SK-N-SH (cell line): ENCODE data around the gene ZNF541. TPM values are rescaled to one million over a fixed set of nuclear protein-coding genes. Genes with fewer than 3 reads are reported as not detected.

Source experiments
- CTCF ChIA-PET: fragments of 300-600, 350-600 bp; formaldehyde crosslinking; extraction: SDS; loops from one replicate; lab custom pipeline; 2021; lab: Yijun Ruan, JAX
- POLR2A ChIA-PET: fragments of 350-600 bp; sonication (Branson Sonifier 250); formaldehyde crosslinking; extraction: SDS; loops from one replicate; lab custom pipeline; 2020; ENCODE audit warnings: antibody characterized with exemption, inconsistent platforms; lab: Yijun Ruan, JAX
- DNase-seq: peaks from one replicate; pipeline ENCODE4 v3.0.0; 2012
- H2AFZ ChIP-seq: fragments of 200-600 bp; sonication (generic); 2 replicates; pipeline ENCODE4 v1.8.1; 2016; ENCODE audit warnings: antibody characterized with exemption, mild to moderate bottlenecking, low read depth
- H3F3A ChIP-seq: fragments of 200-600 bp; sonication (generic); replicated peaks from 2 replicates; pipeline ENCODE3; 2016; ENCODE audit warnings: antibody characterized with exemption, mild to moderate bottlenecking; ENCODE audit not compliant: insufficient read depth
- H3K27ac ChIP-seq, 2 experiments: fragments of 200-500 bp in 1 of 2; fragments of 200-600 bp in 1 of 2; sonication (Bioruptor generic) in 1 of 2; sonication (generic), shearing (Covaris generic) in 1 of 2; 2 replicates each; pipeline versions ENCODE4 v1.5.1 to v1.6.1; 2014 to 2016; ENCODE audit warnings: low read depth in 2 of 2, inconsistent platforms in 1 of 2, low read length in 1 of 2, mild to moderate bottlenecking in 1 of 2, mixed read lengths in 1 of 2
- H3K27me3 ChIP-seq: fragments of 200-600 bp; sonication (generic), shearing (Covaris generic); 2 replicates; pipeline ENCODE4 v1.6.1; 2016; ENCODE audit warnings: mixed run types; ENCODE audit not compliant: insufficient read depth
- H3K36me3 ChIP-seq, 2 experiments: fragments of 200-500 bp in 1 of 2; fragments of 200-600 bp in 1 of 2; sonication (Bioruptor generic) in 1 of 2; sonication (generic) in 1 of 2; replicated peaks in 1 of 2; 2 replicates each; pipeline versions ENCODE3 to v1.5.1; 2014 to 2016; ENCODE audit warnings: low read length in 1 of 2, mild to moderate bottlenecking in 1 of 2; ENCODE audit not compliant: insufficient read depth in 2 of 2, control insufficient read depth in 1 of 2
- H3K4me1 ChIP-seq, 2 experiments: fragments of 200-500 bp in 1 of 2; fragments of 200-600 bp in 1 of 2; sonication (Bioruptor generic) in 1 of 2; sonication (generic), shearing (Covaris generic) in 1 of 2; 2 replicates each; pipeline versions ENCODE4 v1.5.1 to v1.6.1; 2014 to 2016; ENCODE audit warnings: low read depth in 1 of 2, low read length in 1 of 2, mixed run types in 1 of 2; ENCODE audit not compliant: insufficient read depth in 2 of 2, control insufficient read depth in 1 of 2
- H3K4me2 ChIP-seq: fragments of 200-600 bp; sonication (generic), shearing (Covaris generic); 2 replicates; pipeline ENCODE4 v1.6.1; 2017; ENCODE audit warnings: mixed run types
- H3K4me3 ChIP-seq, 2 experiments: fragments of 200-500 bp in 1 of 2; fragments of 200-600 bp in 1 of 2; sonication (Bioruptor generic) in 1 of 2; sonication (generic), shearing (Covaris generic) in 1 of 2; 2 replicates each; pipeline versions ENCODE4 v1.5.1 to v1.8.1; 2014 to 2016; ENCODE audit warnings: low read depth in 2 of 2, inconsistent platforms in 1 of 2, low read length in 1 of 2, mild to moderate bottlenecking in 1 of 2, mixed read lengths in 1 of 2, moderate library complexity in 1 of 2
- H3K79me2 ChIP-seq: fragments of 200-600 bp; sonication (generic); 2 replicates; pipeline ENCODE4 v1.8.1; 2017; ENCODE audit warnings: mild to moderate bottlenecking; ENCODE audit not compliant: insufficient read depth
- H3K9ac ChIP-seq: fragments of 200-600 bp; sonication (generic); 2 replicates; pipeline ENCODE4 v1.6.1; 2017; ENCODE audit warnings: mixed run types
- H3K9me2 ChIP-seq: fragments of 200-600 bp; sonication (generic); 2 replicates; pipeline ENCODE4 v1.6.1; 2017; ENCODE audit warnings: mixed run types
- H3K9me3 ChIP-seq: fragments of 200-600 bp; sonication (generic); 2 replicates; pipeline ENCODE4 v1.6.1; 2017; ENCODE audit warnings: mixed run types, mild to moderate bottlenecking, moderate library complexity
- H4K20me1 ChIP-seq: fragments of 200-600 bp; sonication (generic); 2 replicates; pipeline ENCODE4 v1.6.1; 2017; ENCODE audit warnings: mild to moderate bottlenecking, mixed run types; ENCODE audit not compliant: insufficient read depth
- CHD2 ChIP-seq: fragments of 150-350 bp; IDR thresholded peaks from 2 replicates; pipeline ENCODE4 v1.6.1; 2018; ENCODE audit warnings: low read length; ENCODE audit not compliant: partially characterized antibody
- ELF1 ChIP-seq: IDR thresholded peaks from 2 replicates; pipeline ENCODE4 v1.4.0; 2012
- EP300 ChIP-seq, 2 experiments: IDR thresholded peaks; 2 replicates each; pipeline versions ENCODE4 v1.4.0 to v1.6.1; 2012; ENCODE audit warnings: borderline replicate concordance in 1 of 2, low read depth in 1 of 2, low read length in 1 of 2
- EZH2phosphoT487 ChIP-seq: fragments of 200-600 bp; sonication (generic); IDR thresholded peaks from 2 replicates; pipeline ENCODE4 v1.6.1; 2017; ENCODE audit warnings: low read depth, mixed run types, mild to moderate bottlenecking, antibody characterized with exemption, moderate library complexity, borderline replicate concordance
- FOSL2 ChIP-seq: IDR thresholded peaks from 2 replicates; pipeline ENCODE4 v1.4.0; 2012; ENCODE audit warnings: low read depth, mild to moderate bottlenecking, moderate library complexity, borderline replicate concordance
- FOXM1 ChIP-seq: IDR thresholded peaks from 2 replicates; pipeline ENCODE4 v1.4.0; 2012; ENCODE audit warnings: low read depth, mild to moderate bottlenecking
- JUND ChIP-seq: IDR thresholded peaks from 2 replicates; pipeline ENCODE4 v1.4.0; 2012
- MXI1 ChIP-seq: IDR thresholded peaks from 2 replicates; pipeline ENCODE4 v1.6.1; 2012; ENCODE audit warnings: mild to moderate bottlenecking, low read depth, low read length, improper control_type of control experiment
- NFIC ChIP-seq: IDR thresholded peaks from 2 replicates; pipeline ENCODE4 v1.4.0; 2012; ENCODE audit warnings: borderline replicate concordance
- NRF1 ChIP-seq: IDR thresholded peaks from 2 replicates; pipeline ENCODE4 v1.6.1; 2012; ENCODE audit warnings: low read depth, mild to moderate bottlenecking, low read length
- POLR2AphosphoS5 ChIP-seq: IDR thresholded peaks from 2 replicates; pipeline ENCODE4 v1.6.1; 2012; ENCODE audit warnings: low read depth, low read length
- RXRA ChIP-seq: IDR thresholded peaks from 2 replicates; pipeline ENCODE4 v1.4.0; 2012; ENCODE audit warnings: low read depth, mild to moderate bottlenecking, borderline replicate concordance
- SIN3A ChIP-seq: IDR thresholded peaks from 2 replicates; pipeline ENCODE4 v1.6.1; 2012; ENCODE audit warnings: low read depth, mild to moderate bottlenecking, low read length, moderate library complexity, borderline replicate concordance
- SMC3 ChIP-seq: IDR thresholded peaks from 2 replicates; pipeline ENCODE4 v1.6.1; 2012; ENCODE audit warnings: low read depth, low read length, improper control_type of control experiment
- TEAD4 ChIP-seq: IDR thresholded peaks from 2 replicates; pipeline ENCODE4 v1.4.0; 2012; ENCODE audit warnings: mild to moderate bottlenecking, borderline replicate concordance; ENCODE audit not compliant: insufficient read depth
- WGBS: methylation state at CpG from one replicate; pipeline ENCODE4 v1.1.6; 2017; ENCODE audit warnings: low lambda C conversion rate; 5-methylcytosine and 5-hydroxymethylcytosine counted together
- polyA plus RNA-seq, 3 experiments: library from polyadenylated mRNA; depleted of rRNA; stranded (reverse); fragments of >200 nt; gene quantifications; 2 replicates each; pipeline ENCODE4 v1.2.3, GENCODE V29; 2012
- TF ChIP-seq, protein P1 (sequence below): IDR thresholded peaks from 2 replicates; pipeline ENCODE4 v1.4.0; 2012; ENCODE audit warnings: low read depth, borderline replicate concordance
- TF ChIP-seq, protein P2 (sequence below): IDR thresholded peaks from 2 replicates; pipeline ENCODE4 v1.6.1; 2012; ENCODE audit warnings: mild to moderate bottlenecking, low read depth, low read length, moderate library complexity

Gene ZNF541
- polyA plus RNA-seq, 1 of the 3 experiments (the other 2 are of a cell fraction), result 0.08 TPM

DNA sequence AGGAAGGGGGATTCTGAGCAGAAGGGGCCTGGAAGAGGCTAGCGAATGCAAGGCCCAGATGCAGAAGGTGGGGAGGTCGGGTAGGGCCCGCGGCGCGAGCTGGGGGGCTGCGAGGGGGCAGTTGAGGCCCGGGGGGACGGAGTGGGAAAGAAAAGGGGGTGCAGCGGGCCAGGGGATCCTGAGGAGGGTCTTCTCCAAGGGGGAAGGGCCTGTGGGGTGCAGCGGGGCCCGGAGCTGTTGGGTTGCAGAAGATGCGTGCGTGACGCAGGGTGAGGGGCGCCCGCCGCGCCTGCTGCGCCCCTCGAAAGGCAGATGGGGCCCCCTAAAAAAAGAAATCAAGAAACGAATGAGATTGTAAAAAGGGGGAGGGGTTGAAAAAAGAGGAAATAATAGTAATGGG is 313 bp downstream of the ZNF541 start:
- Histone ChIP-seq H3K4me1 (no peaks in the 10 kb centered on the region; a peak in 1 of 4 replicates), H3K9me3 (no peaks in the 10 kb centered on the region), H4K20me1 (no peaks in the 10 kb centered on the region), H3K9me2 (no peaks in the 10 kb centered on the region), H3K27ac (no peak overlapping the region), H3K9ac (no peak overlapping the region), H3K36me3 (no peaks in the 10 kb centered on the region), H3K79me2 (no peaks in the 10 kb centered on the region), H3F3A (no peaks in the 10 kb centered on the region), H3K4me3 (peak overlapping the region in 1 of 2 experiments; percentile 9; a peak in 1 of 4 replicates), H2AFZ (no peak overlapping the region), H3K27me3 (no peaks in the 10 kb centered on the region), H3K4me2 (no peak overlapping the region)
- POLR2A ChIA-PET, result no interaction called here
- no peak for DNase-seq
- WGBS, result 85% methylated on average over 22 of the region's 22 CpGs
- CTCF ChIA-PET, result no interaction called here
- TF ChIP-seq SIN3A (no peak), POLR2AphosphoS5 (no peak), EZH2phosphoT487 (no peak), EP300 (IDR thresholded peaks at IDR 0.05; ENCODE audit: borderline replicate concordance in 1 of 2, low read depth in 1 of 2, low read length in 1 of 2) (no peak), RXRA (no peak)

DNA sequence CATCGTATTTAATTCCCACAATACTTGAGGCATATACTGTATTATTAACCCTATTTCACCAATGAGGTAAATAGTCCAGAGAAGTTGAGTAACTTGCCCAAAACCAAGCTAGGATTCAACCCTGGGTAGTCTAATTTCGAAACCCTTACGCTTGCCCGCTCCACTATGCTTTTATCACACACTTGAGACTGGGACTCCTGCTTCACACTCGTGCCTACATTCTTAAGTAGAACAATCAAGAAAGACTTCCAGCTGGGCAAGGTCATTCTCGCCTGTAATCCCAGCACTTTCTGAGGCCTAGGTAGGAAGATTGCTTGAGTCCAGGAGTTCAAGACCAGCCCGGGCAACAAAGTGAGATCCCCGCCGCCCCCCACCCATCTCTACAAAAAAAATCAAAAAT is 3.6 kb downstream of the ZNF541 start:
- H3K4me3 ChIP-seq, result no peak overlapping the region
- no peaks in the 10 kb centered on the region for H3F3A ChIP-seq
- no peak for DNase-seq
- no peaks in the 10 kb centered on the region for H4K20me1 ChIP-seq
- 86% methylated on average over 9 of the region's 9 CpGs for WGBS
- H3K9ac ChIP-seq, result no peak overlapping the region
- no peak overlapping the region for H2AFZ ChIP-seq
- no peaks in the 10 kb centered on the region for H3K9me3 ChIP-seq
- no peaks in the 10 kb centered on the region for H3K27me3 ChIP-seq
- CTCF ChIA-PET, result no interaction called here
- H3K79me2 ChIP-seq, result no peaks in the 10 kb centered on the region
- TF ChIP-seq MXI1, result no peak
- no peak for TF ChIP-seq JUND
- TF ChIP-seq CHD2, result no peak
- no peak for TF ChIP-seq SIN3A
- no peak for TF ChIP-seq TEAD4
- TF ChIP-seq SMC3, result no peak
- TF ChIP-seq NRF1, result no peak
- TF ChIP-seq, protein P1, sequence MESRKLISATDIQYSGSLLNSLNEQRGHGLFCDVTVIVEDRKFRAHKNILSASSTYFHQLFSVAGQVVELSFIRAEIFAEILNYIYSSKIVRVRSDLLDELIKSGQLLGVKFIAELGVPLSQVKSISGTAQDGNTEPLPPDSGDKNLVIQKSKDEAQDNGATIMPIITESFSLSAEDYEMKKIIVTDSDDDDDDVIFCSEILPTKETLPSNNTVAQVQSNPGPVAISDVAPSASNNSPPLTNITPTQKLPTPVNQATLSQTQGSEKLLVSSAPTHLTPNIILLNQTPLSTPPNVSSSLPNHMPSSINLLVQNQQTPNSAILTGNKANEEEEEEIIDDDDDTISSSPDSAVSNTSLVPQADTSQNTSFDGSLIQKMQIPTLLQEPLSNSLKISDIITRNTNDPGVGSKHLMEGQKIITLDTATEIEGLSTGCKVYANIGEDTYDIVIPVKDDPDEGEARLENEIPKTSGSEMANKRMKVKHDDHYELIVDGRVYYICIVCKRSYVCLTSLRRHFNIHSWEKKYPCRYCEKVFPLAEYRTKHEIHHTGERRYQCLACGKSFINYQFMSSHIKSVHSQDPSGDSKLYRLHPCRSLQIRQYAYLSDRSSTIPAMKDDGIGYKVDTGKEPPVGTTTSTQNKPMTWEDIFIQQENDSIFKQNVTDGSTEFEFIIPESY, result no peak
- TF ChIP-seq FOXM1, result no peak
- no peak for TF ChIP-seq ELF1
- TF ChIP-seq, protein P2, sequence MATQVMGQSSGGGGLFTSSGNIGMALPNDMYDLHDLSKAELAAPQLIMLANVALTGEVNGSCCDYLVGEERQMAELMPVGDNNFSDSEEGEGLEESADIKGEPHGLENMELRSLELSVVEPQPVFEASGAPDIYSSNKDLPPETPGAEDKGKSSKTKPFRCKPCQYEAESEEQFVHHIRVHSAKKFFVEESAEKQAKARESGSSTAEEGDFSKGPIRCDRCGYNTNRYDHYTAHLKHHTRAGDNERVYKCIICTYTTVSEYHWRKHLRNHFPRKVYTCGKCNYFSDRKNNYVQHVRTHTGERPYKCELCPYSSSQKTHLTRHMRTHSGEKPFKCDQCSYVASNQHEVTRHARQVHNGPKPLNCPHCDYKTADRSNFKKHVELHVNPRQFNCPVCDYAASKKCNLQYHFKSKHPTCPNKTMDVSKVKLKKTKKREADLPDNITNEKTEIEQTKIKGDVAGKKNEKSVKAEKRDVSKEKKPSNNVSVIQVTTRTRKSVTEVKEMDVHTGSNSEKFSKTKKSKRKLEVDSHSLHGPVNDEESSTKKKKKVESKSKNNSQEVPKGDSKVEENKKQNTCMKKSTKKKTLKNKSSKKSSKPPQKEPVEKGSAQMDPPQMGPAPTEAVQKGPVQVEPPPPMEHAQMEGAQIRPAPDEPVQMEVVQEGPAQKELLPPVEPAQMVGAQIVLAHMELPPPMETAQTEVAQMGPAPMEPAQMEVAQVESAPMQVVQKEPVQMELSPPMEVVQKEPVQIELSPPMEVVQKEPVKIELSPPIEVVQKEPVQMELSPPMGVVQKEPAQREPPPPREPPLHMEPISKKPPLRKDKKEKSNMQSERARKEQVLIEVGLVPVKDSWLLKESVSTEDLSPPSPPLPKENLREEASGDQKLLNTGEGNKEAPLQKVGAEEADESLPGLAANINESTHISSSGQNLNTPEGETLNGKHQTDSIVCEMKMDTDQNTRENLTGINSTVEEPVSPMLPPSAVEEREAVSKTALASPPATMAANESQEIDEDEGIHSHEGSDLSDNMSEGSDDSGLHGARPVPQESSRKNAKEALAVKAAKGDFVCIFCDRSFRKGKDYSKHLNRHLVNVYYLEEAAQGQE, result no peak
- TF ChIP-seq FOSL2, result no peak
- no peak for TF ChIP-seq RXRA
- TF ChIP-seq NFIC, result no peak
- no peaks in the 10 kb centered on the region for H3K36me3 ChIP-seq
- H3K27ac ChIP-seq, result no peak overlapping the region
- H3K9me2 ChIP-seq, result no peaks in the 10 kb centered on the region
- H3K4me1 ChIP-seq, result no peaks in the 10 kb centered on the region; a peak in 1 of 4 replicates
- H3K4me2 ChIP-seq, result no peak overlapping the region
- POLR2A ChIA-PET, result no interaction called here
